Measurements from ENCODE around the gene CPVL. TPM values are rescaled to one million over a fixed set of nuclear protein-coding genes. Genes with fewer than 3 reads are reported as not detected.

The CPVL gene
- total and polyA plus RNA-seq, 10 donors, result 18.7 to 259 (median 130) TPM

- DNase-seq, result no peak
- intact Hi-C loops (cut with DNase I; ENCODE audit: low total_unique reads), result no loop called here
- TF ChIP-seq CTCF (IDR thresholded peaks at IDR 0.05 in 8 of 11, conservative IDR thresholded peaks at IDR 0.05 in 3 of 11), result no peak
- no peak for TF ChIP-seq POLR2AphosphoS5 (IDR thresholded peaks at IDR 0.05)
- TF ChIP-seq POLR2A (IDR thresholded peaks at IDR 0.05), result no peak
- Histone ChIP-seq H3K27ac (peak overlapping the region in 3 of 8 donors; percentile 47 to 60 (median 58)), H3K4me3 (no peak overlapping the region), H3K36me3 (no peaks in the 10 kb centered on the region), H3K9me3 (no peaks in the 10 kb centered on the region), H3K27me3 (replicated peaks in 1 of 7) (no peaks in the 10 kb centered on the region), H3K4me1 (peaks cover 5 to 35% (median 21%) of the 10 kb centered on the region in 6 donors)
- 54 to 79% (median 68%) methylated on average over 2 of the region's 2 CpGs for WGBS, 5 donors
Measured at GRCh38 chr7:29040579-29040925, 105.8 kb downstream of the CPVL start.

- H3K27me3 ChIP-seq (replicated peaks in 1 of 7), result no peaks in the 10 kb centered on the region
- no peaks in the 10 kb centered on the region for H3K36me3 ChIP-seq
- intact Hi-C loops (cut with DNase I; ENCODE audit: low total_unique reads), result no loop called here
- TF ChIP-seq POLR2A (IDR thresholded peaks at IDR 0.05), result no peak
- no peak for TF ChIP-seq POLR2AphosphoS5 (IDR thresholded peaks at IDR 0.05)
- TF ChIP-seq CTCF (IDR thresholded peaks at IDR 0.05 in 8 of 11, conservative IDR thresholded peaks at IDR 0.05 in 3 of 11), result no peak
- H3K4me3 ChIP-seq, result no peak overlapping the region
- 33 to 68% (median 50%) methylated on average over 2 of the region's 2 CpGs for WGBS, 5 donors
- H3K27ac ChIP-seq, result peak overlapping the region in 4 of 8 donors; percentile 16 to 60 (median 52)
- H3K4me1 ChIP-seq, result peaks cover 7 to 41% (median 22%) of the 10 kb centered on the region in 6 donors
- no peak for DNase-seq
- no peaks in the 10 kb centered on the region for H3K9me3 ChIP-seq
Measured at GRCh38 chr7:29039821-29040578, 106.3 kb downstream of the CPVL start.

GRCh38 chr7:29038463-29038862, 107.9 kb downstream of the CPVL start:
- TF ChIP-seq CTCF (IDR thresholded peaks at IDR 0.05 in 8 of 11, conservative IDR thresholded peaks at IDR 0.05 in 3 of 11) (no peak), POLR2AphosphoS5 (IDR thresholded peaks at IDR 0.05) (no peak), POLR2A (IDR thresholded peaks at IDR 0.05) (no peak)
- 48 to 65% (median 61%) methylated on average over 2 of the region's 2 CpGs for WGBS, 5 donors

GRCh38 chr7:29035044-29035740, 111.1 kb downstream of the CPVL start:
- DNase-seq, result no peak
- intact Hi-C loops (cut with DNase I; ENCODE audit: low total_unique reads), result no loop called here
- peaks cover 0 to under 1% (median 0%) of the 10 kb centered on the region in 6 donors for H3K36me3 ChIP-seq

More at GRCh38 chr7:29038463-29038862, 107.9 kb downstream of the CPVL start:
- Histone ChIP-seq H3K4me3 (no peak overlapping the region), H3K4me1 (peaks cover 9 to 47% (median 23%) of the 10 kb centered on the region in 6 donors), H3K36me3 (no peaks in the 10 kb centered on the region), H3K27ac (peak overlapping the region in 5 of 8 donors; percentile 7 to 60 (median 57)), H3K27me3 (replicated peaks in 1 of 7) (no peaks in the 10 kb centered on the region), H3K9me3 (no peaks in the 10 kb centered on the region)
- no peak for DNase-seq
- intact Hi-C loops (cut with DNase I; ENCODE audit: low total_unique reads), result no loop called here

More at GRCh38 chr7:29035044-29035740, 111.1 kb downstream of the CPVL start:
- TF ChIP-seq POLR2AphosphoS5 (IDR thresholded peaks at IDR 0.05) (peak in 1 of 3 donors; percentile 57), CTCF (IDR thresholded peaks at IDR 0.05 in 8 of 11, conservative IDR thresholded peaks at IDR 0.05 in 3 of 11) (no peak), POLR2A (IDR thresholded peaks at IDR 0.05) (no peak)
- Histone ChIP-seq H3K9me3 (no peaks in the 10 kb centered on the region), H3K4me1 (peaks cover 8 to 41% (median 20%) of the 10 kb centered on the region in 6 donors), H3K4me3 (no peak overlapping the region), H3K27ac (peak overlapping the region in 5 of 8 donors; percentile 4 to 42 (median 25)), H3K27me3 (replicated peaks in 1 of 7) (no peaks in the 10 kb centered on the region)
- WGBS, 5 donors, result 65 to 78% (median 72%) methylated on average over 8 of the region's 8 CpGs
